ENCODE results near the gene DGCR2. TPM values are rescaled to one million over a fixed set of nuclear protein-coding genes. Genes with fewer than 3 reads are reported as not detected.

The DGCR2 gene
- total and polyA plus RNA-seq, 2 of the 4 experiments (the other 2 are of a cell fraction), result 17.2 to 35.4 TPM

DNA sequence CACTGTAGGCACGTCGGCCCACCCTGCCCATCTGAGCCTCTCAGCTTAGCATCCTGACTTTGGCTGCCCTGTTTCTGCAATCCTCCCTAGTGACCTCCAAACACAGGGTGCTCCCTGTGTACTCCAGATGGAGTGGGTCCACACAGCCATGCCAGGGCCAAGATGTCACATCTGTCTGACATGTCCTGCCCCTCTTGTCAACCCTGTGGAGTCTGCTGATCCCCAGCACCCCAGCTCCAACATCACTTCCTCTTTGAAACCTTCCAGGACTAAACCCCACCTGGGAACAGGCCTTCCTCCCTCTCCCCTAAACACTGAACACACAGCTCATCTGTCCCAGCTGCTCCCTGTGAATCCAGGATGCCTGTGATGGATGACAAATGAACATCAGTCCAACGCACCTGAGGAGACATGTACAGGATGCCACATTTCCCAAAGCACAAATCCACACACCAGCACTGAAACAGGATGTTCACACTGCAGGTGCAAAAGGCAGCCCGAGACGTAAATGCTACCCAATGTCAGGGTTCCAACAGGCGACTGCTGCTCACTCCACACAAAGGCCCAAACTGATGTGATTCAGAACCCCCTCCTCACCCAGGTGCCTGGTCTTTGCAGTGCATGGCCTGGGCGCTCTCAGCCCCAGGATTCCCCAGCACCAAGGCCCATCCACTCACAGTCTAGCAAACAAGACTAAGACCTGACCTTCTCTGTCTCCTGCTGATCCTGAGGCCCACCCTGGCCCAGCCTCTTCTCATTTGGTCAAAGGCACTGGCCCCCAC, 6.9 kb upstream of the DGCR2 start:
- ChIA-PET POLR2A (ENCODE audit: unreplicated experiment) (no interaction called here), CTCF (no interaction called here)
- peaks cover 3% of the 10 kb centered on the region; the same call in 1 of the 2 replicates for H3K9me1 ChIP-seq (ENCODE audit: insufficient read depth, low read length)
- no peak overlapping the region for H2AFZ ChIP-seq (replicated peaks; ENCODE audit: low read length, poor library complexity)
- no peak overlapping the region for H3K23ac ChIP-seq (ENCODE audit: low read depth, low read length)
- dilution Hi-C loops (cut with HindIII; ENCODE audit: low sequenced_read_pairs, unreplicated experiment) (no loop called here), intact Hi-C loops (cut with micrococcal nuclease) (no loop called here), in situ Hi-C loops (cut with MboI; ENCODE audit: low sequenced_read_pairs) (no loop called here)
- no peak overlapping the region for H3K9ac ChIP-seq (ENCODE audit: low read depth, low read length)
- DNase-seq, result no peak
- no peaks in the 10 kb centered on the region for H4K20me1 ChIP-seq (ENCODE audit: insufficient read depth, low read length)
- whole genome bisulfite sequencing, 2 experiments (ENCODE audit: extremely low coverage in 2 of 2, insufficient read length in 1 of 2), result 61% methylated on average over 2 of the region's 7 CpGs; no CpG with 5 or more reads in 1 of the 2 experiments
- H3K4me2 ChIP-seq (ENCODE audit: low read depth, low read length), result no peak overlapping the region
- TF ChIP-seq, protein P1, sequence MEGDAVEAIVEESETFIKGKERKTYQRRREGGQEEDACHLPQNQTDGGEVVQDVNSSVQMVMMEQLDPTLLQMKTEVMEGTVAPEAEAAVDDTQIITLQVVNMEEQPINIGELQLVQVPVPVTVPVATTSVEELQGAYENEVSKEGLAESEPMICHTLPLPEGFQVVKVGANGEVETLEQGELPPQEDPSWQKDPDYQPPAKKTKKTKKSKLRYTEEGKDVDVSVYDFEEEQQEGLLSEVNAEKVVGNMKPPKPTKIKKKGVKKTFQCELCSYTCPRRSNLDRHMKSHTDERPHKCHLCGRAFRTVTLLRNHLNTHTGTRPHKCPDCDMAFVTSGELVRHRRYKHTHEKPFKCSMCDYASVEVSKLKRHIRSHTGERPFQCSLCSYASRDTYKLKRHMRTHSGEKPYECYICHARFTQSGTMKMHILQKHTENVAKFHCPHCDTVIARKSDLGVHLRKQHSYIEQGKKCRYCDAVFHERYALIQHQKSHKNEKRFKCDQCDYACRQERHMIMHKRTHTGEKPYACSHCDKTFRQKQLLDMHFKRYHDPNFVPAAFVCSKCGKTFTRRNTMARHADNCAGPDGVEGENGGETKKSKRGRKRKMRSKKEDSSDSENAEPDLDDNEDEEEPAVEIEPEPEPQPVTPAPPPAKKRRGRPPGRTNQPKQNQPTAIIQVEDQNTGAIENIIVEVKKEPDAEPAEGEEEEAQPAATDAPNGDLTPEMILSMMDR (conservative IDR thresholded peaks at IDR 0.05; ENCODE audit: low read depth, low read length), result no peak
- TF ChIP-seq MXI1 (IDR thresholded peaks at IDR 0.05; ENCODE audit: borderline replicate concordance, low read depth, low read length), result no peak
- no peak for TF ChIP-seq RFX5 (IDR thresholded peaks at IDR 0.05; ENCODE audit: low read depth, low read length)
- H2AK5ac ChIP-seq (ENCODE audit: low read depth, low read length), result no peak overlapping the region
- no peak overlapping the region for H3K4ac ChIP-seq (ENCODE audit: low read depth, low read length)
- no peak overlapping the region for H3K18ac ChIP-seq (ENCODE audit: low read depth, low read length)
- H2BK5ac ChIP-seq (ENCODE audit: low read depth, low read length, poor library complexity, severe bottlenecking), result no peak overlapping the region
- no peak overlapping the region for H3K4me3 ChIP-seq (ENCODE audit: insufficient read depth, low read depth, low read length)
- no peak overlapping the region for H2BK120ac ChIP-seq (ENCODE audit: low read depth, low read length)
- no peak overlapping the region for H4K5ac ChIP-seq (ENCODE audit: low read depth, low read length)
- no TSS peak for BruUV-seq (replicated peaks)
- H4K8ac ChIP-seq (ENCODE audit: low read depth in 2 of 2, low read length in 2 of 2), result no peak overlapping the region
- H2BK15ac ChIP-seq (ENCODE audit: low read depth, low read length), result no peak overlapping the region
- H3K14ac ChIP-seq (replicated peaks; ENCODE audit: low read depth, low read length), result no peak overlapping the region
- H4K91ac ChIP-seq (ENCODE audit: insufficient read depth, low read depth, low read length), result no peak overlapping the region
- no peaks in the 10 kb centered on the region for H3K79me1 ChIP-seq (ENCODE audit: low read depth in 1 of 2, low read length in 2 of 2)
- H3K36me3 ChIP-seq (ENCODE audit: control insufficient read depth, insufficient read depth, low read length), result peaks cover 24% of the 10 kb centered on the region
- H3K9me3 ChIP-seq (ENCODE audit: control insufficient read depth, insufficient read depth, low read length), result no peaks in the 10 kb centered on the region
- H3K56ac ChIP-seq (ENCODE audit: extremely low read depth, insufficient read depth, low read length), result no peak overlapping the region
- H2BK20ac ChIP-seq (ENCODE audit: low read depth, low read length), result no peak overlapping the region
- no peak overlapping the region for H3K27ac ChIP-seq (ENCODE audit: insufficient read depth, low read length)
- no peak for ATAC-seq (ENCODE audit: low read depth)
- H3K27me3 ChIP-seq (ENCODE audit: control insufficient read depth, insufficient read depth, low read length), result no peaks in the 10 kb centered on the region
- H3K4me1 ChIP-seq (ENCODE audit: control insufficient read depth, insufficient read depth, low read length), result no peaks in the 10 kb centered on the region
- no peak overlapping the region for H2AK9ac ChIP-seq (replicated peaks; ENCODE audit: low read depth, low read length, poor library complexity)

Measured in IMR-90 (cell line).